Testis (tissue), 3 donors: Measurements from ENCODE around the gene STX12. TPM values are rescaled to one million over a fixed set of nuclear protein-coding genes. Genes with fewer than 3 reads are reported as not detected.

ENCODE experiments used
- DNase-seq: peaks from one replicate; pipeline ENCODE4 v3.0.0-alpha.2; 2019
- H3K27ac ChIP-seq, 2 donors: fragments of 200-600 bp; sonication (generic); one replicate each; pipeline ENCODE4 v1.5.1; 2019
- H3K27me3 ChIP-seq: fragments of 200-600 bp; sonication (generic); one replicate; pipeline ENCODE4 v1.5.1; 2019
- H3K36me3 ChIP-seq: fragments of 200-600 bp; sonication (generic); one replicate; pipeline ENCODE4 v1.5.1; 2017; ENCODE audit warnings: low read depth; ENCODE audit errors: missing control alignments
- H3K4me1 ChIP-seq: fragments of 200-600 bp; sonication (generic); one replicate; pipeline ENCODE4 v1.5.1; 2019
- H3K4me3 ChIP-seq, 2 donors: fragments of 200-600 bp; sonication (generic); one replicate each; pipeline ENCODE4 v1.5.1; 2017 to 2019
- H3K9me3 ChIP-seq: fragments of 200-600 bp; sonication (generic); one replicate; pipeline ENCODE4 v1.5.1; 2017
- CTCF ChIP-seq, 3 experiments: fragments of 450-650 bp in 2 of 3; fragments of 200-600 bp in 1 of 3; sonication (generic) in 1 of 3; IDR thresholded peaks; one replicate each; pipeline ENCODE4 v1.5.1; 2016 to 2019; ENCODE audit warnings: antibody characterized with exemption in 3 of 3, mild to moderate bottlenecking in 2 of 3, moderate library complexity in 1 of 3
- POLR2A ChIP-seq: fragments of 450-650 bp; IDR thresholded peaks from one replicate; pipeline ENCODE4 v1.6.1; 2017; ENCODE audit warnings: antibody characterized with exemption, mild to moderate bottlenecking, moderate library complexity
- WGBS, 2 donors: methylation state at CpG; one replicate each; pipeline ENCODE4 v1.1.5; 2018; 5-methylcytosine and 5-hydroxymethylcytosine counted together
- intact Hi-C: fragments of 100-400 bp; cut with DNase I; formaldehyde crosslinking; loops from one replicate; pipeline ENCODE4 v1.15.1; 2023; ENCODE audit warnings: low total_unique reads
- polyA plus RNA-seq: library from polyadenylated mRNA; stranded (reverse); fragments of 350-450 nt; fragmentation: Illumina TruSeq; extraction: RNeasy Lipid Tissue Mini Kit (QIAGEN cat#74804); gene quantifications from one replicate; pipeline ENCODE4 v1.2.3, GENCODE V29; 2014; ENCODE audit warnings: low read depth, low replicate concordance; ENCODE audit not compliant: insufficient read depth
- total RNA-seq, 2 donors: library from RNA; depleted of rRNA; stranded (reverse); fragments of >200 nt; gene quantifications; one replicate each; pipeline ENCODE4 v1.2.3, GENCODE V29; 2016

Gene STX12
- total and polyA plus RNA-seq, 3 donors from 2014 or later, result 32.0 to 46.7 (median 39.1) TPM

GRCh38 chr1:27760426-27760825 is 12.6 kb upstream of the STX12 start:
- intact Hi-C loops, result no loop called here
- no peaks in the 10 kb centered on the region for H3K36me3 ChIP-seq
- H3K4me1 ChIP-seq, result no peaks in the 10 kb centered on the region
- no peak overlapping the region for H3K27ac ChIP-seq
- no peaks in the 10 kb centered on the region for H3K9me3 ChIP-seq
- no peak for DNase-seq
- no peak overlapping the region for H3K4me3 ChIP-seq
- TF ChIP-seq CTCF (IDR thresholded peaks at IDR 0.05) (no peak), POLR2A (no peak)
- no peaks in the 10 kb centered on the region for H3K27me3 ChIP-seq
- 77 to 79% methylated on average over 3 of the region's 3 CpGs for WGBS, 2 donors

GRCh38 chr1:27762033-27762432 is 11.0 kb upstream of the STX12 start:
- TF ChIP-seq CTCF (IDR thresholded peaks at IDR 0.05), result no peak
- no peak for TF ChIP-seq POLR2A
- Histone ChIP-seq H3K9me3 (no peaks in the 10 kb centered on the region), H3K36me3 (no peaks in the 10 kb centered on the region), H3K4me3 (no peak overlapping the region), H3K27me3 (no peaks in the 10 kb centered on the region), H3K4me1 (no peaks in the 10 kb centered on the region), H3K27ac (no peak overlapping the region)
- intact Hi-C loops, result no loop called here
- no peak for DNase-seq
- 81 to 85% methylated on average over 1 of the region's 1 CpG for WGBS, 2 donors

GRCh38 chr1:27763358-27763757 is 9.7 kb upstream of the STX12 start:
- Histone ChIP-seq H3K4me3 (no peak overlapping the region), H3K27ac (no peak overlapping the region), H3K27me3 (no peaks in the 10 kb centered on the region), H3K9me3 (no peaks in the 10 kb centered on the region), H3K36me3 (no peaks in the 10 kb centered on the region), H3K4me1 (no peaks in the 10 kb centered on the region)
- 89 to 90% methylated on average over 4 of the region's 4 CpGs for WGBS, 2 donors
- no peak for TF ChIP-seq POLR2A
- TF ChIP-seq CTCF (IDR thresholded peaks at IDR 0.05), result no peak
- DNase-seq, result no peak
- intact Hi-C loops, result no loop called here

- Histone ChIP-seq H3K4me3 (no peak overlapping the region), H3K27me3 (no peaks in the 10 kb centered on the region), H3K9me3 (no peaks in the 10 kb centered on the region), H3K27ac (no peak overlapping the region), H3K4me1 (peaks cover 4% of the 10 kb centered on the region), H3K36me3 (no peaks in the 10 kb centered on the region)
- intact Hi-C loops, result loop anchor here (10.0 kb wide), 1 partner anchor 54 kb away; no protein-coding TSS in a partner anchor
- no peak for TF ChIP-seq POLR2A
- no peak for TF ChIP-seq CTCF (IDR thresholded peaks at IDR 0.05)
- DNase-seq, result no peak
- 56 to 67% methylated on average over 2 of the region's 2 CpGs for whole genome bisulfite sequencing, 2 donors
These were observed 2.7 kb upstream of the STX12 start for GRCh38 chr1:27770293-27770830.
